GM12878 (cell line): Measurements from ENCODE around the gene ACAP1. TPM values are rescaled to one million over a fixed set of nuclear protein-coding genes. Genes with fewer than 3 reads are reported as not detected.

Experiments
- BMI1 ChIP-seq: fragments of 450-650 bp; IDR thresholded peaks from 2 replicates; pipeline ENCODE4 v1.6.1; 2016; ENCODE audit warnings: mild to moderate bottlenecking, moderate library complexity, borderline replicate concordance
- CREM ChIP-seq: IDR thresholded peaks from 2 replicates; pipeline ENCODE4 v1.6.1; 2014; ENCODE audit warnings: antibody characterized with exemption, low read depth
- FOXK2 ChIP-seq: fragments of 450-650 bp; IDR thresholded peaks from 2 replicates; pipeline ENCODE4 v1.6.1; 2017; ENCODE audit warnings: mild to moderate bottlenecking, moderate library complexity
- GATAD2B ChIP-seq: fragments of 450-650 bp; conservative IDR thresholded peaks from 2 replicates; pipeline ENCODE4 v1.6.1; 2017; ENCODE audit warnings: low read depth, mild to moderate bottlenecking, moderate library complexity
- HDGF ChIP-seq: fragments of 450-650 bp; IDR thresholded peaks from 2 replicates; pipeline ENCODE4 v1.6.1; 2016; ENCODE audit warnings: antibody characterized with exemption
- IKZF1 ChIP-seq: fragments of 450-650 bp; conservative IDR thresholded peaks from 2 replicates; pipeline ENCODE4 v1.6.1; 2017; ENCODE audit warnings: antibody characterized with exemption, mild to moderate bottlenecking
- LARP7 ChIP-seq: fragments of 450-650 bp; IDR thresholded peaks from 2 replicates; pipeline ENCODE4 v1.6.1; 2017; ENCODE audit warnings: mild to moderate bottlenecking
- MEF2A ChIP-seq: IDR thresholded peaks from 2 replicates; pipeline ENCODE4 v1.6.1; 2011; ENCODE audit warnings: low read depth, mild to moderate bottlenecking, low read length, moderate library complexity; ENCODE audit not compliant: insufficient read depth
- MLLT1 ChIP-seq: fragments of 450-650 bp; IDR thresholded peaks from 2 replicates; pipeline ENCODE4 v1.6.1; 2016; ENCODE audit warnings: mild to moderate bottlenecking
- MTA2 ChIP-seq: fragments of 450-650 bp; IDR thresholded peaks from 2 replicates; pipeline ENCODE4 v1.6.1; 2016; ENCODE audit warnings: low read depth, mild to moderate bottlenecking, moderate library complexity
- MTA3 ChIP-seq: IDR thresholded peaks from 2 replicates; pipeline ENCODE4 v1.6.1; 2012; ENCODE audit warnings: low read length, inconsistent platforms, borderline replicate concordance
- MYC ChIP-seq: IDR thresholded peaks from 2 replicates; pipeline ENCODE4 v1.6.1; 2011; ENCODE audit warnings: mild to moderate bottlenecking, low read length, moderate library complexity, inconsistent platforms; ENCODE audit not compliant: insufficient read depth, insufficient replicate concordance, insufficient read length, severe bottlenecking
- RB1 ChIP-seq: fragments of 450-650 bp; formaldehyde crosslinking; IDR thresholded peaks from 2 replicates; pipeline ENCODE4 v1.6.1; 2017; ENCODE audit warnings: mild to moderate bottlenecking, borderline replicate concordance
- RELA ChIP-seq: fragments of 450-650 bp; IDR thresholded peaks from 2 replicates; pipeline ENCODE4 v1.8.0; 2014; ENCODE audit warnings: borderline replicate concordance; ENCODE audit not compliant: partially characterized antibody
- RELB ChIP-seq: fragments of 450-650 bp; IDR thresholded peaks from 2 replicates; pipeline ENCODE4 v1.6.1; 2017; ENCODE audit warnings: low read depth, mild to moderate bottlenecking, moderate library complexity
- RUNX3 ChIP-seq: IDR thresholded peaks from 2 replicates; pipeline ENCODE4 v1.6.1; 2012; ENCODE audit warnings: low read length, inconsistent platforms
- SIN3A ChIP-seq: IDR thresholded peaks from 2 replicates; pipeline ENCODE4 v1.6.1; 2012; ENCODE audit warnings: low read depth, low read length, improper control_type of control experiment
- SIX5 ChIP-seq: IDR thresholded peaks from 2 replicates; pipeline ENCODE4 v1.6.1; 2011; ENCODE audit warnings: mild to moderate bottlenecking, low read depth, low read length, moderate library complexity; ENCODE audit not compliant: severe bottlenecking
- SKIL ChIP-seq: fragments of 450-650 bp; IDR thresholded peaks from 2 replicates; pipeline ENCODE4 v1.6.1; 2017; ENCODE audit warnings: mild to moderate bottlenecking, low read depth, inconsistent platforms; ENCODE audit not compliant: poor library complexity, severe bottlenecking
- STAT3 ChIP-seq: IDR thresholded peaks from 2 replicates; pipeline ENCODE4 v1.6.1; 2011; ENCODE audit warnings: low read depth, low read length, improper control_type of control experiment
- YY1 ChIP-seq: IDR thresholded peaks from 2 replicates; pipeline ENCODE4 v1.6.1; 2011; ENCODE audit warnings: low read depth, mild to moderate bottlenecking, low read length
- polyA plus RNA-seq, 11 experiments: library from polyadenylated mRNA; depleted of rRNA in 4 of 11; unstranded in 6 of 11; stranded (reverse) in 5 of 11; fragments of >200 nt; fragmentation: Nextera tagmentation in 4 of 11; fragmentation: Illumina TruSeq in 1 of 11; extraction: Ambion mirVana in 4 of 11; extraction: Trizol in 1 of 11; gene quantifications; 1 replicate in 1 of 11; 2 replicates in 10 of 11; pipeline versions ENCODE4 v1.2.1 to v1.2.3, GENCODE V29; 2011 to 2016; ENCODE audit warnings: inconsistent platforms in 2 of 11, missing spikeins in 2 of 11, low read depth in 1 of 11
- total RNA-seq, 4 experiments: library from RNA; depleted of rRNA in 3 of 4; stranded (reverse); fragments of >200 nt in 3 of 4; fragmentation: Illumina TruSeq in 1 of 4; extraction: Trizol in 1 of 4; gene quantifications; 2 replicates each; pipeline versions ENCODE4 v1.2.1 to v1.2.3, GENCODE V29; 2013 to 2021

ACAP1 gene
- total and polyA plus RNA-seq, 10 of the 15 experiments (the other 5 are each of a cell fraction or from before 2014, with no cell fraction given): 5.7 to 245 (median 118) TPM

GRCh38 chr17:7306911-7307685, 29.2 kb upstream of the ACAP1 start, which contains the start of gene EIF5A (continued):
- TF ChIP-seq BMI1 (no peak), RB1 (peak; percentile 59; the same call in 1 of the 2 replicates), MTA3 (no peak), RELB (peak; percentile 43; the same call in 1 of the 2 replicates), YY1 (peak; percentile 97; the same call in 1 of the 2 replicates), CREM (peak; percentile 82), RUNX3 (peak; percentile 91), HDGF (peak; percentile 99), MLLT1 (peak; percentile 100), SKIL (peak; percentile 27), SIX5 (peak; percentile 51), SIN3A (peak; percentile 79), MYC (peak; percentile 25), IKZF1 (peak; percentile 85), RELA (peak; percentile 58), MEF2A (0 out of 2 replicates have a peak, but pooled peaks have one; percentile 37), LARP7 (no peak), FOXK2 (peak; percentile 56), MTA2 (peak; percentile 59; the same call in 1 of the 2 replicates), STAT3 (0 out of 2 replicates have a peak, but pooled peaks have one; percentile 21), GATAD2B (peak; percentile 62; the same call in 1 of the 2 replicates)
